Body of pancreas (tissue), 4 donors: Measurements from ENCODE around the gene TBC1D19.

Experiments
- POLR2A ChIP-seq, 3 donors: fragments of 450-650 bp; IDR thresholded peaks; one replicate each; pipeline ENCODE4 v1.6.1; 2016; ENCODE audit warnings: antibody characterized with exemption in 3 of 3, mild to moderate bottlenecking in 2 of 3
- TF ChIP-seq, protein P1 (sequence below), 7 experiments: fragments of 450-650 bp in 4 of 7; fragments of 200-600 bp in 3 of 7; sonication (generic) in 3 of 7; IDR thresholded peaks; one replicate each; pipeline ENCODE4 v1.5.1; 2016 to 2019; ENCODE audit warnings: antibody characterized with exemption in 7 of 7

DNA sequence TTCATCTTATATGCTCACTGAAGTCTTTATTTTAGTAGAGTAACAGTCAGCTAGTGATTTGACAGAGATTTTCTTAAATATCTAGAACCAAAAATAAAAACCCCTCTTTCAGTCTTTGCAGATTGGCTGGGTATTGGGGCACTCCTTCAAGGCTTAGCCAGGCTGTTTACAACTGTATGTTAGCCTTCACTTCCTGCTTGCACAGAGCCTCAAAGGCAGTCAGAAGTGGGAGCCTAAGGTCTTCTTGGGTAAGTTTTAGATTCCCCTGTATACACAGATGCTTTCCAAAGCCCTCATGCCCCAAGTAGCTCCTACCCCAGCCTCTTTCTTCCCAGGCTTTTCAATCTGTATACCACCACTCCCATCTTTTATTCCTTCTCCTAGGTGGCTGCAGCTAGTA lies 140.7 kb downstream of the TBC1D19 start:
- TF ChIP-seq, protein P1, sequence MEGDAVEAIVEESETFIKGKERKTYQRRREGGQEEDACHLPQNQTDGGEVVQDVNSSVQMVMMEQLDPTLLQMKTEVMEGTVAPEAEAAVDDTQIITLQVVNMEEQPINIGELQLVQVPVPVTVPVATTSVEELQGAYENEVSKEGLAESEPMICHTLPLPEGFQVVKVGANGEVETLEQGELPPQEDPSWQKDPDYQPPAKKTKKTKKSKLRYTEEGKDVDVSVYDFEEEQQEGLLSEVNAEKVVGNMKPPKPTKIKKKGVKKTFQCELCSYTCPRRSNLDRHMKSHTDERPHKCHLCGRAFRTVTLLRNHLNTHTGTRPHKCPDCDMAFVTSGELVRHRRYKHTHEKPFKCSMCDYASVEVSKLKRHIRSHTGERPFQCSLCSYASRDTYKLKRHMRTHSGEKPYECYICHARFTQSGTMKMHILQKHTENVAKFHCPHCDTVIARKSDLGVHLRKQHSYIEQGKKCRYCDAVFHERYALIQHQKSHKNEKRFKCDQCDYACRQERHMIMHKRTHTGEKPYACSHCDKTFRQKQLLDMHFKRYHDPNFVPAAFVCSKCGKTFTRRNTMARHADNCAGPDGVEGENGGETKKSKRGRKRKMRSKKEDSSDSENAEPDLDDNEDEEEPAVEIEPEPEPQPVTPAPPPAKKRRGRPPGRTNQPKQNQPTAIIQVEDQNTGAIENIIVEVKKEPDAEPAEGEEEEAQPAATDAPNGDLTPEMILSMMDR (IDR thresholded peaks at IDR 0.05): no peak
- no peak for TF ChIP-seq POLR2A (IDR thresholded peaks at IDR 0.05)
